GM21381 (cell line): Measurements from ENCODE around the gene CABP1.
A peak's percentile ranks its signal among the peaks of the same experiment; 100 is the strongest.

Experiments used
- ATAC-seq: cut with Tn5 transposase; IDR thresholded peaks from one replicate; pipeline ENCODE4 v1.9.1; 2021; ENCODE audit warnings: mild to moderate bottlenecking, moderate library complexity; ENCODE audit not compliant: unreplicated experiment

The CABP1 gene

GRCh38 chr12:120690083-120690450, 49.6 kb downstream of the CABP1 start:
- ATAC-seq, result no peak

DNA sequence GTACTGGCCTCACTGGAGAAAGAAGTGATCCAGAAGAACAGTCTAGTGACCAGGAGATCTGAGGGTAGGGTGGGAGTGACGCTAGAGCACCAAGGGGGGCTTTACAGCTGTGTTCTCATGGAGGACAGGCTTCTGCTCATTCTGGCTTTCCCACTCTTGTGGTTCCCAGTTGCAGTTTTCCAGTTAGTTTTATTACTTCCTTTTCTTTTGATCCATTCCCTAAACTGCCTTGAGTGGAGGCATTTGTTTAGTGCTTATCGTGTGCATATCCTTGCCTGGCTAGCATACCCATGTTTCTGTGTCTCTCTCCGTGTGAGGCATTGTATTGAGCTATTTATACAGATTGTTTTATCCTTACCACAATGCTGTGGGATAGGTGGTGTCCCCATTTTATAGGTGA, 50.6 kb downstream of the CABP1 start:
- no peak for ATAC-seq

- ATAC-seq, result no peak
Observed at GRCh38 chr12:120692524-120693033, 52.2 kb downstream of the CABP1 start.

- ATAC-seq, result no peak
Observed at GRCh38 chr12:120693848-120694247, 53.4 kb downstream of the CABP1 start.

DNA sequence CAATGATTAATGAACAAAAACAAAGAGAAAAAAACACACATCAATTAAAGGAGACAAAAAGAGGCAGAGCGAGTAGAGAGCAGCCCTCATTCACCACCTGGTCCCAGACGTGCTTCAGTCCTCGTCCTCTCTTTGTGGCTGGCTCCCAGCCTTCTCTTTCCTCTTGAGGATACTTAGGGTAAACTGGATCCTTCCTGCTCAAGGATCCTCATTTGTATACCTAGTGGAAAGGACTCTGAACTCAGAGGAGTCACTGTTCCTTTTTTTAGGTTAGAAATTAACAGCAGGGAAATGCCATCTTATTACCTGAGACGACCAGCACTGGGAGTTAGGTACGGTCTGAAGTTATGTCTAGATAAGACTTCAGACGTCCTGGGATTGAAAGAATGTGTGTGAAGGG, 56.2 kb downstream of the CABP1 start:
- ATAC-seq, result no peak

GRCh38 chr12:120697344-120697743, 56.9 kb downstream of the CABP1 start:
- ATAC-seq, result no peak

DNA sequence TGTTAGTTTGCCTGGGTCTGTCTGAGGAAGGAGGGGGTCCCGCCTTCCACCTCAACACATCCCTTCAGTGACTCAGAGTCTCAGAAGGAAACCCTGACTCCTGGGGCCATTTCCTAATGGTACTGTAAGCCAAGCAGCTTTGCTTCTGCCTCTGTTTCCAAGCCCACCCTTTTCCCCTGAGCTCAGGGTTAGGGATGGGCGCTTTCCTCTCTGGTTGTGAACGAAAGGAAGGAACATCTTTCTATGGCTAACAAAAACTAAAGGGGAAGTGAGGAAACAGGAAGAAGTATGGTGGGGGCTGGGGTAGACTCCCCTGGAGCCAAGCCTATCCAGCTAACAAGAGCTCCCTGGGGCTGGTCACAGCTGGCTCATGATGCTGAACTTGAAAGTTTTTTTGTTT, 58.2 kb downstream of the CABP1 start:
- ATAC-seq, result no peak

DNA sequence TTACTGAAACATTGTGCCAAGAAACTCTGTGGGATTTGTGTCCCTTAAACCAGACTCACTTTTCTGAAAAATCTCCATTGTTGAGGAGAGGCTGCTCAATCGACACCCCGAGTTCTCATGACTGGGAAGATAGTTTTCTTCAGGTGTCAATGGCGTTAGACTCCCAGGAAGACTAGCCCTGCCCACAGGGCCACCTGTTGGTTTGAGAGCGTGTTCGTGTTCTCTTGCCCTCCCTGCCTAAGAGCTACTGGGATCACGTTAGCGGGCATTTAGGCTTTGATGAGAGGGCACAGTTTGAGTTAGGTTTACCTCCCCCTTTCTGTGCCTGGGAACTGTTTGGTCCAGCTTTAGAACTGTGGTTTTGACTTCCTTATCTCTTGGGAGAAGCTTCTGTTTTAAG, 59.1 kb downstream of the CABP1 start:
- ATAC-seq, result no peak

DNA sequence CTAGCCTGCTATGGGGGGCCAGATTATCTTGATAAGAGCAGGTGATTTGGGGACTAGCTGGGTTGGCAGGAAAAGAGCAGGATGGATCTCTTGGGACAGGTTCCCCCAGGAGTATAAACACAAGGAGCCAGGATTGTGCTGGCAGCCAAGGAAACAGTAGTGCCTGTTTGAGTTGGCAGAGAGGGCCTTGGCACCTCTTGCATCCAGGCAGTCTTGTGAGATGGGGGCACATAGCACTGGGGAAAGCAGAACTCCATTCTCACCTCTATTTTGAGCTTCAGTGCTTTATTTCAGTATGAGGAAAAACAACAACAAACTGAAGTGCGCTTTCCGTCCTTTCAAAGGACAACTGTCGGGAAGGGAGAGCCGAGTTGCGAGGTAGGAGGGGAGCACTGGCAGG, 60.5 kb downstream of the CABP1 start:
- no peak for ATAC-seq

- no peak for ATAC-seq
Observed at GRCh38 chr12:120702637-120703036, 62.2 kb downstream of the CABP1 start.

DNA sequence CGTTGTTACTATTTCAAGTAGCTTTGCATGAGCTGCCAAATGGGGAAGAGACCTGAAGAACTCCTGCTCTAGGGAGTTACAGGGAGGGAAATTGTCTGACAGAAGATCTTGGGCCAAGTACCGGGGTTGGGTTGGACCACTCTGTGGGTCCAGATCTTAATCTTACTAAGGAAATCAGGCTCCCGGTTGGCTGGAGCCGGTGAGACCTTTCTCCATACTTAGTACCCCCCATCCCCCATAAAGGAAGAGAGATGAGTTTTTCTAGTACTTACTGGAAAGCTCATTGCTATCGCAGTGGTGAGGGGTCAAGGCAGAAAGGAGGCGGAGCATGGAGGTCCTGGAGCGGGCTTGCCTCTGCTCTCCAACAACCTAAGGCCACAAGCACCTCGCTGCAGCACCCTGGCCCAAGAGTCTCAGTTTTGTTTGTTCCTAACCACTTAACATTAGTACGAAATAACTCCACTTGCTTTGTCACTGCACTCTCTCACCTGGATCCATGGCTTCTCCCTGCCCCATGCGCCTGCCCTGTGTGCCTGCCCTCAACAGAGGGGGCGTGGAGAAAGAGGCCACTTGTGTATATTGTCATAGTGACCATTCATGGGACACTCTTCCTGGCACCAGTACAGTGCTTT, 63.0 kb downstream of the CABP1 start:
- ATAC-seq, result no peak

- no peak for ATAC-seq
Observed at GRCh38 chr12:120705618-120706017, 65.2 kb downstream of the CABP1 start.

- no peak for ATAC-seq
Observed at GRCh38 chr12:120706029-120706428, 65.6 kb downstream of the CABP1 start.

GRCh38 chr12:120708651-120709050, 68.2 kb downstream of the CABP1 start:
- no peak for ATAC-seq

GRCh38 chr12:120710031-120710804, 69.8 kb downstream of the CABP1 start, which contains the start of gene UNC119B:
UNC119B (plus strand) TSS chr12:120710458; CDS start chr12:120710475, 17 bp downstream.
- ATAC-seq, result peak; percentile 69

DNA sequence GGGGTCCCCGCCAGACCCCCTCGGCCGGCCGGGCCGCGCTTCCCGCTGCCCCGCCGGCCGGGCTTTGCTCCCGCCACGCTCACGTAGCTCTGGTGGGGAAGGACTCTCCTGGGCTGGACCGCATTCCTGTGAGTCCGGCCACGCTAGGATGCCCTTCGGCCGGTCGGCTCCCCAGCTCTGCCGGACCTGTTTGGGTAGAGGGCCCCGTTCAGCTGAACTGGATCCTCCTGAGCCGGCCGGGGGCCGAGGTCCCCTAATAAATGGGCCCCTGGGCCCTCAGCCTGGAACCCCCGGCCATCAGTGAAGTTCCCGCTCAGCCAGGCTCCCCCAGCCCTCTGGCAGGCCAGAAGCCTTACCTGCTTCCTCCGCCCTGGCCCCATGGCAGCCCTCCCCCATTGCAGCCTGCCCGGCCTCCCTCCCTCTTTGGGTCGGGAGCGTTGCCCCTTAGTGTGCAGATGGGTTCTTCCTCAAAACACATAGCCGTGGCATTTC, 70.4 kb downstream of the CABP1 start:
- peak; percentile 29 for ATAC-seq

GRCh38 chr12:120711411-120711810, 71.0 kb downstream of the CABP1 start:
- no peak for ATAC-seq

DNA sequence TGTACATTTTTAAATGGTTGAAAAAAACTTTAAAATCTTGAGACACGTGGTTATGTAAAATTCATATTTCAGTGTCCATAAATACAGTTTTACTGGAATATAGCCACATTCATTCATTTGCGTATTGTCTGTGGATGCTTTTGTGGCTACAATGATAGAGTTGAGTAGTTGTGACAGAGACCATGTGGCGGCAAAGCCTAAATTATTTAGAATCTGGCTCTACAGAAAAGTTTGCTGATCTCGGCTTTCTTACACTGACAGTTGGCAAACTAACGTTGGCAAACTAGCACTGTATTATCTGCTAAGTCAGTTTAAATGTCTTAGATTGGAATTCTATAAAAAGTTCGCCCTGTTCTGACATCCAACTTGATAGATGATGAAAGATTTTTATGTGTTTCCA, 72.2 kb downstream of the CABP1 start:
- no peak for ATAC-seq

- ATAC-seq, result no peak
Observed at GRCh38 chr12:120713861-120714482, 73.5 kb downstream of the CABP1 start.
